Testis (tissue), 2 donors: ENCODE data around the gene FRMD7.

Experiments
- POLR2A ChIP-seq: fragments of 450-650 bp; IDR thresholded peaks from one replicate; pipeline ENCODE4 v1.6.1; 2017; ENCODE audit warnings: antibody characterized with exemption, mild to moderate bottlenecking, moderate library complexity
- TF ChIP-seq, protein P1 (sequence below), 3 experiments: fragments of 450-650 bp in 2 of 3; fragments of 200-600 bp in 1 of 3; sonication (generic) in 1 of 3; IDR thresholded peaks; one replicate each; pipeline ENCODE4 v1.5.1; 2016 to 2019; ENCODE audit warnings: antibody characterized with exemption in 3 of 3, mild to moderate bottlenecking in 2 of 3, moderate library complexity in 1 of 3

DNA sequence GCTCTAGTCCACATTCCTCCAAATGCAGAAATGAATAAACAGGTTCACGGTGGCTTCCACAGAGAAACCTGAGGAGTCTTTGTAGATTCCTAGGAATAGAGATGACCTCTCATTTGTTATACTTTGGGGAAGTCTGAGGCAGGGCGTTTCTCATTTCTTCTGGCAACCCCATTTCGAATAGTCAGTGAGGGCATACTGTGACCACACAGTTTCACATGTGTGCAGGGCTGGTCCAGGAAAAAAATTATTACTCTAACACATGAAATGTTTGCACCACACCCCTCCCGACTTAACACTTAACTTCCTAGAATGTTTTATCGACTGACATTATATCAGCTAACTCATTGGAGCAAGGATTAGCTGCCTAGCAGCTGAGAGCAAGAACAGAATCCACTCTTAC, 12.0 kb downstream of the FRMD7 start:
- TF ChIP-seq, protein P1, sequence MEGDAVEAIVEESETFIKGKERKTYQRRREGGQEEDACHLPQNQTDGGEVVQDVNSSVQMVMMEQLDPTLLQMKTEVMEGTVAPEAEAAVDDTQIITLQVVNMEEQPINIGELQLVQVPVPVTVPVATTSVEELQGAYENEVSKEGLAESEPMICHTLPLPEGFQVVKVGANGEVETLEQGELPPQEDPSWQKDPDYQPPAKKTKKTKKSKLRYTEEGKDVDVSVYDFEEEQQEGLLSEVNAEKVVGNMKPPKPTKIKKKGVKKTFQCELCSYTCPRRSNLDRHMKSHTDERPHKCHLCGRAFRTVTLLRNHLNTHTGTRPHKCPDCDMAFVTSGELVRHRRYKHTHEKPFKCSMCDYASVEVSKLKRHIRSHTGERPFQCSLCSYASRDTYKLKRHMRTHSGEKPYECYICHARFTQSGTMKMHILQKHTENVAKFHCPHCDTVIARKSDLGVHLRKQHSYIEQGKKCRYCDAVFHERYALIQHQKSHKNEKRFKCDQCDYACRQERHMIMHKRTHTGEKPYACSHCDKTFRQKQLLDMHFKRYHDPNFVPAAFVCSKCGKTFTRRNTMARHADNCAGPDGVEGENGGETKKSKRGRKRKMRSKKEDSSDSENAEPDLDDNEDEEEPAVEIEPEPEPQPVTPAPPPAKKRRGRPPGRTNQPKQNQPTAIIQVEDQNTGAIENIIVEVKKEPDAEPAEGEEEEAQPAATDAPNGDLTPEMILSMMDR (IDR thresholded peaks at IDR 0.05): no peak
- no peak for TF ChIP-seq POLR2A
